Neural crest cell (in vitro differentiated cells): ENCODE results near the gene SLC26A5. TPM values are rescaled to one million over a fixed set of nuclear protein-coding genes. Genes with fewer than 3 reads are reported as not detected.

ENCODE experiments used
- DNase-seq: peaks from one replicate; pipeline ENCODE4 v3.0.0; 2021; ENCODE audit warnings: low read depth, mixed read lengths, low spot score
- H3K27ac Mint-ChIP-seq: one replicate; pipeline ENCODE4 v1.8.0; 2021; ENCODE audit warnings: mild to moderate bottlenecking, mixed read lengths; ENCODE audit not compliant: unreplicated experiment
- H3K27me3 Mint-ChIP-seq: 2 replicates; pipeline ENCODE4 v1.8.0; 2021; ENCODE audit warnings: low read depth, mild to moderate bottlenecking, mixed read lengths
- H3K36me3 Mint-ChIP-seq: 2 replicates; pipeline ENCODE4 v1.8.0; 2021; ENCODE audit warnings: low read depth, mild to moderate bottlenecking, mixed read lengths
- H3K4me1 Mint-ChIP-seq: 2 replicates; pipeline ENCODE4 v1.8.0; 2021; ENCODE audit warnings: mixed read lengths
- H3K4me3 Mint-ChIP-seq: one replicate; pipeline ENCODE4 v1.8.0; 2021; ENCODE audit warnings: mild to moderate bottlenecking, mixed read lengths
- H3K9me3 Mint-ChIP-seq: 2 replicates; pipeline ENCODE4 v1.8.0; 2021; ENCODE audit warnings: mixed read lengths
- total RNA-seq: library from RNA; stranded (reverse); gene quantifications from 2 replicates; pipeline ENCODE4 v1.2.1, GENCODE V29; 2021
- TF ChIP-seq, protein P1 (sequence below): fragments of 200-600 bp; sonication (generic); conservative IDR thresholded peaks from 2 replicates; pipeline ENCODE4 v1.5.0; 2021; ENCODE audit warnings: antibody characterized with exemption, mild to moderate bottlenecking

The SLC26A5 gene
- total RNA-seq, 1 donor from 2014 or later = not detected

GRCh38 chr7:103391150-103391549 is 54.9 kb downstream of the SLC26A5 start:
- Mint-ChIP-seq H3K9me3 (no peaks in the 10 kb centered on the region), H3K36me3 (no peaks in the 10 kb centered on the region), H3K27ac (no peak overlapping the region), H3K27me3 (peaks cover 16% of the 10 kb centered on the region), H3K4me3 (no peak overlapping the region), H3K4me1 (no peaks in the 10 kb centered on the region)
- TF ChIP-seq, protein P1, sequence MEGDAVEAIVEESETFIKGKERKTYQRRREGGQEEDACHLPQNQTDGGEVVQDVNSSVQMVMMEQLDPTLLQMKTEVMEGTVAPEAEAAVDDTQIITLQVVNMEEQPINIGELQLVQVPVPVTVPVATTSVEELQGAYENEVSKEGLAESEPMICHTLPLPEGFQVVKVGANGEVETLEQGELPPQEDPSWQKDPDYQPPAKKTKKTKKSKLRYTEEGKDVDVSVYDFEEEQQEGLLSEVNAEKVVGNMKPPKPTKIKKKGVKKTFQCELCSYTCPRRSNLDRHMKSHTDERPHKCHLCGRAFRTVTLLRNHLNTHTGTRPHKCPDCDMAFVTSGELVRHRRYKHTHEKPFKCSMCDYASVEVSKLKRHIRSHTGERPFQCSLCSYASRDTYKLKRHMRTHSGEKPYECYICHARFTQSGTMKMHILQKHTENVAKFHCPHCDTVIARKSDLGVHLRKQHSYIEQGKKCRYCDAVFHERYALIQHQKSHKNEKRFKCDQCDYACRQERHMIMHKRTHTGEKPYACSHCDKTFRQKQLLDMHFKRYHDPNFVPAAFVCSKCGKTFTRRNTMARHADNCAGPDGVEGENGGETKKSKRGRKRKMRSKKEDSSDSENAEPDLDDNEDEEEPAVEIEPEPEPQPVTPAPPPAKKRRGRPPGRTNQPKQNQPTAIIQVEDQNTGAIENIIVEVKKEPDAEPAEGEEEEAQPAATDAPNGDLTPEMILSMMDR = no peak
- DNase-seq = no peak

DNA sequence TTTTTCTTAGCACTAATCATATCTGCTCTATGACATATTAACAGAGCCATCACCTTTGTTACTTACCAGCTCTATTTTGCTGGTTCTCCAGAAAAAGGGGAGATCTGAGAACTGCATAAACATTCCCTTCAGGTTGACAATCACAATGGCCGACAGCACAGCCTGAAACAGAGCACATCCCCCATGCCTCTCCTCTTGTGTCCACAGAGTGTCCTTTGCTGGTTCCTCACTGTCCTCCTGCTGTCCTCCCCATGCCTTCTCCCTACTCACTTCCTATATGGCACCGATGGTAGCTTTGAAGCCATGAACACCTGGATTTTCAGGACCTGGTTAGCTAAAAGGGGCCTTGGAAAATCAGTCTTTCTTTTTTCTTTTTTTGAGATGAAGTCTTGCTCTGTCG is 56.7 kb downstream of the SLC26A5 start:
- Mint-ChIP-seq H3K9me3 (no peaks in the 10 kb centered on the region), H3K36me3 (no peaks in the 10 kb centered on the region)
- no peak for DNase-seq

GRCh38 chr7:103388469-103389140 is 57.4 kb downstream of the SLC26A5 start:
- H3K4me3 Mint-ChIP-seq = no peak overlapping the region
- H3K4me1 Mint-ChIP-seq = no peaks in the 10 kb centered on the region

More for the DNA sequence above, 56.7 kb downstream of the SLC26A5 start:
- Mint-ChIP-seq H3K4me1 (no peaks in the 10 kb centered on the region), H3K4me3 (no peak overlapping the region), H3K27me3 (peaks cover 16% of the 10 kb centered on the region), H3K27ac (no peak overlapping the region)
- TF ChIP-seq, protein P1 = no peak

GRCh38 chr7:103387242-103387641 is 58.8 kb downstream of the SLC26A5 start:
- no peaks in the 10 kb centered on the region for H3K9me3 Mint-ChIP-seq
- TF ChIP-seq, protein P1 = no peak
- peaks cover 16% of the 10 kb centered on the region for H3K27me3 Mint-ChIP-seq
- H3K4me3 Mint-ChIP-seq = no peak overlapping the region
- H3K36me3 Mint-ChIP-seq = no peaks in the 10 kb centered on the region
- H3K4me1 Mint-ChIP-seq = no peaks in the 10 kb centered on the region
- no peak for DNase-seq
- H3K27ac Mint-ChIP-seq = no peak overlapping the region

More at GRCh38 chr7:103388469-103389140, 57.4 kb downstream of the SLC26A5 start:
- Mint-ChIP-seq H3K27ac (no peak overlapping the region), H3K27me3 (peaks cover 16% of the 10 kb centered on the region), H3K36me3 (no peaks in the 10 kb centered on the region), H3K9me3 (no peaks in the 10 kb centered on the region)
- DNase-seq = no peak
- TF ChIP-seq, protein P1 = no peak

GRCh38 chr7:103382032-103382402 is 64.0 kb downstream of the SLC26A5 start:
- Mint-ChIP-seq H3K27ac (no peak overlapping the region), H3K4me1 (no peaks in the 10 kb centered on the region), H3K9me3 (no peaks in the 10 kb centered on the region), H3K4me3 (no peak overlapping the region), H3K36me3 (no peaks in the 10 kb centered on the region), H3K27me3 (peaks cover 21% of the 10 kb centered on the region)
- TF ChIP-seq, protein P1 = no peak
- no peak for DNase-seq
